GM12878 (cell line): ENCODE measurements around the gene SOX5. TPM values are rescaled to one million over a fixed set of nuclear protein-coding genes. Genes with fewer than 3 reads are reported as not detected.

ENCODE experiments used
- ATAC-seq: fragments of 200-7000 bp; cut with Tn5 transposase; 3 replicates; pipeline ENCODE4 v1.9.1; 2020; ENCODE audit warnings: mild to moderate bottlenecking, moderate library complexity
- BruUV-seq: library from RNA; stranded (reverse); fragments of 400-500 nt; replicated peaks from 2 replicates; lab custom pipeline; 2021; lab: Mats Ljungman, UMichigan
- CTCF ChIA-PET: fragments of 300-600 bp; sonication (Branson Sonifier 250); formaldehyde crosslinking; extraction: SDS; loops from one replicate; lab custom pipeline; 2021; ENCODE audit warnings: inconsistent platforms; lab: Yijun Ruan, JAX
- POLR2A ChIA-PET: fragments of 350-600 bp; formaldehyde crosslinking; extraction: SDS; loops from one replicate; lab custom pipeline; 2021; ENCODE audit warnings: inconsistent platforms; lab: Charles Lee
- RAD21 ChIA-PET: fragments of 300-600 bp; sonication (Branson Sonifier 250); formaldehyde crosslinking; loops from one replicate; lab custom pipeline; 2023; ENCODE audit warnings: antibody characterized with exemption; ENCODE audit not compliant: unreplicated experiment; lab: Charles Lee
- SMC1A ChIA-PET: fragments of 300-600 bp; sonication (Branson Sonifier 250); formaldehyde crosslinking; loops from one replicate; lab custom pipeline; 2023; ENCODE audit not compliant: unreplicated experiment, uncharacterized antibody; lab: Charles Lee
- DNase-seq: peaks from one replicate; pipeline ENCODE4 v3.0.0-alpha.2; 2011; ENCODE audit warnings: low read depth, low spot score
- FAIRE-seq: peaks from 3 replicates; lab custom pipeline; 2011; peaks lifted over from hg19 to GRCh38; lab: Jason Lieb, UNC
- H2AFZ ChIP-seq: 2 replicates; pipeline ENCODE4 v1.6.0; 2011; ENCODE audit warnings: low read depth, low read length, control low read depth; ENCODE audit not compliant: control insufficient read depth
- H3K27ac ChIP-seq: 2 replicates; pipeline ENCODE4 v1.5.1; 2011; ENCODE audit warnings: control low read depth; ENCODE audit not compliant: control insufficient read depth, insufficient read depth
- H3K27me3 ChIP-seq, 2 experiments: replicated peaks in 1 of 2; 2 replicates each; pipeline versions ENCODE4 v1.6.0 to v1.6.1; 2011; ENCODE audit warnings: low read length in 1 of 2; ENCODE audit not compliant: control insufficient read depth in 2 of 2, insufficient read depth in 2 of 2
- H3K36me3 ChIP-seq, 2 experiments: 2 replicates each; pipeline ENCODE4 v1.5.1; 2011; ENCODE audit warnings: low read length in 1 of 2; ENCODE audit not compliant: control insufficient read depth in 2 of 2, insufficient read depth in 2 of 2
- H3K4me1 ChIP-seq: 2 replicates; pipeline ENCODE4 v1.6.1; 2011; ENCODE audit warnings: mild to moderate bottlenecking, low read length, moderate library complexity, mixed read lengths; ENCODE audit not compliant: control insufficient read depth, insufficient read depth
- H3K4me2 ChIP-seq: 2 replicates; pipeline ENCODE4 v1.6.0; 2011; ENCODE audit warnings: control low read depth; ENCODE audit not compliant: control insufficient read depth, insufficient read depth
- H3K4me3 ChIP-seq: fragments of 200-600 bp; sonication (generic); 2 replicates; pipeline ENCODE4 v1.5.1; 2016
- H3K79me2 ChIP-seq: 2 replicates; pipeline ENCODE4 v1.6.0; 2011; ENCODE audit warnings: low read length; ENCODE audit not compliant: control insufficient read depth, insufficient read depth
- H3K9ac ChIP-seq: 2 replicates; pipeline ENCODE4 v1.8.0; 2011; ENCODE audit warnings: low read length, control low read depth, mixed read lengths; ENCODE audit not compliant: control insufficient read depth, insufficient read depth
- H3K9me3 ChIP-seq: replicated peaks from 3 replicates; pipeline ENCODE4 v1.5.1; 2011; ENCODE audit warnings: mild to moderate bottlenecking, low read length; ENCODE audit not compliant: control insufficient read depth, insufficient read depth
- H4K20me1 ChIP-seq: 2 replicates; pipeline ENCODE4 v1.6.0; 2011; ENCODE audit not compliant: control insufficient read depth, insufficient read depth
- BRCA1 ChIP-seq: IDR thresholded peaks from 2 replicates; pipeline ENCODE4 v1.6.1; 2011; ENCODE audit warnings: low read depth, low read length, improper control_type of control experiment
- CBFB ChIP-seq: IDR thresholded peaks from 2 replicates; pipeline ENCODE4 v1.6.1; 2016; ENCODE audit warnings: antibody characterized with exemption, low read depth
- DPF2 ChIP-seq: fragments of 450-650 bp; IDR thresholded peaks from 2 replicates; pipeline ENCODE4 v1.6.1; 2017; ENCODE audit warnings: mild to moderate bottlenecking
- EGR1 ChIP-seq, 2 experiments: IDR thresholded peaks; 1 replicate in 1 of 2; 2 replicates in 1 of 2; pipeline ENCODE4 v1.6.1; 2011 to 2012; ENCODE audit warnings: low read depth in 2 of 2, low read length in 2 of 2, borderline replicate concordance in 1 of 2, mild to moderate bottlenecking in 1 of 2, moderate library complexity in 1 of 2
- HDAC2 ChIP-seq: fragments of 200-600 bp; sonication (generic); IDR thresholded peaks from 2 replicates; pipeline ENCODE4 v1.6.1; 2017
- MYC ChIP-seq: IDR thresholded peaks from 2 replicates; pipeline ENCODE4 v1.6.1; 2011; ENCODE audit warnings: mild to moderate bottlenecking, low read length, moderate library complexity, inconsistent platforms; ENCODE audit not compliant: insufficient read depth, insufficient replicate concordance, insufficient read length, severe bottlenecking
- NKRF ChIP-seq: fragments of 450-650 bp; conservative IDR thresholded peaks from 2 replicates; pipeline ENCODE4 v1.6.1; 2017; ENCODE audit warnings: mild to moderate bottlenecking, moderate library complexity
- NR2F1 ChIP-seq: fragments of 450-650 bp; conservative IDR thresholded peaks from 2 replicates; pipeline ENCODE4 v1.6.1; 2017; ENCODE audit warnings: mild to moderate bottlenecking
- RAD51 ChIP-seq: fragments of 450-650 bp; IDR thresholded peaks from 2 replicates; pipeline ENCODE4 v1.6.1; 2016; ENCODE audit warnings: moderate library complexity, mild to moderate bottlenecking, inconsistent platforms
- STAT3 ChIP-seq: IDR thresholded peaks from 2 replicates; pipeline ENCODE4 v1.6.1; 2011; ENCODE audit warnings: low read depth, low read length, improper control_type of control experiment
- SUPT20H ChIP-seq: IDR thresholded peaks from 2 replicates; pipeline ENCODE4 v1.6.1; 2011; ENCODE audit warnings: low read depth, mild to moderate bottlenecking, low read length, moderate library complexity, borderline replicate concordance; ENCODE audit not compliant: control insufficient read depth
- TARDBP ChIP-seq: IDR thresholded peaks from 2 replicates; pipeline ENCODE4 v1.6.1; 2016; ENCODE audit warnings: borderline replicate concordance
- TCF12 ChIP-seq: IDR thresholded peaks from 2 replicates; pipeline ENCODE4 v1.6.1; 2011; ENCODE audit warnings: low read depth, mild to moderate bottlenecking, low read length
- USF2 ChIP-seq: IDR thresholded peaks from 2 replicates; pipeline ENCODE4 v1.6.1; 2011; ENCODE audit warnings: low read depth, low read length, improper control_type of control experiment, borderline replicate concordance
- ZBTB4 ChIP-seq: fragments of 450-650 bp; formaldehyde crosslinking; IDR thresholded peaks from 2 replicates; pipeline ENCODE4 v1.4.0; 2022; ENCODE audit warnings: mild to moderate bottlenecking, moderate library complexity
- ZNF622 ChIP-seq: fragments of 450-650 bp; IDR thresholded peaks from 2 replicates; pipeline ENCODE4 v1.6.1; 2017; ENCODE audit warnings: mild to moderate bottlenecking, inconsistent platforms
- WGBS: methylation state at CpG from one replicate; pipeline ENCODE4 v1.1.6; 2016; ENCODE audit warnings: low lambda C conversion rate; ENCODE audit not compliant: insufficient replicate concordance, insufficient coverage; ENCODE audit errors: missing lambda C conversion rate; 5-methylcytosine and 5-hydroxymethylcytosine counted together
- in situ Hi-C: fragments of 300-500 bp; cut with MboI; formaldehyde crosslinking; loops from 9 replicates; pipeline ENCODE4 v1.14.3; 2018; ENCODE audit warnings: mixed read lengths
- intact Hi-C: fragments of 100-400 bp; cut with micrococcal nuclease; formaldehyde crosslinking; loops from one replicate; pipeline ENCODE4 v1.14.2; 2022; ENCODE audit not compliant: unreplicated experiment
- polyA plus RNA-seq, 11 experiments: library from polyadenylated mRNA; depleted of rRNA in 4 of 11; unstranded in 6 of 11; stranded (reverse) in 5 of 11; fragments of >200 nt; fragmentation: Nextera tagmentation in 4 of 11; fragmentation: Illumina TruSeq in 1 of 11; extraction: Ambion mirVana in 4 of 11; extraction: Trizol in 1 of 11; gene quantifications; 1 replicate in 1 of 11; 2 replicates in 10 of 11; pipeline versions ENCODE4 v1.2.1 to v1.2.3, GENCODE V29; 2011 to 2016; ENCODE audit warnings: inconsistent platforms in 2 of 11, missing spikeins in 2 of 11, low read depth in 1 of 11
- total RNA-seq, 4 experiments: library from RNA; depleted of rRNA in 3 of 4; stranded (reverse); fragments of >200 nt in 3 of 4; fragmentation: Illumina TruSeq in 1 of 4; extraction: Trizol in 1 of 4; gene quantifications; 2 replicates each; pipeline versions ENCODE4 v1.2.1 to v1.2.3, GENCODE V29; 2013 to 2021
- TF ChIP-seq, protein P1 (sequence below): fragments of 450-650 bp; IDR thresholded peaks from 2 replicates; pipeline ENCODE4 v1.6.1; 2014; ENCODE audit warnings: mild to moderate bottlenecking

SOX5 gene
- total and polyA plus RNA-seq, 10 of the 15 experiments (the other 5 are each of a cell fraction or from before 2014, with no cell fraction given) = 0.08 to 1.0 (median 0.24) TPM

- TF ChIP-seq, protein P1, sequence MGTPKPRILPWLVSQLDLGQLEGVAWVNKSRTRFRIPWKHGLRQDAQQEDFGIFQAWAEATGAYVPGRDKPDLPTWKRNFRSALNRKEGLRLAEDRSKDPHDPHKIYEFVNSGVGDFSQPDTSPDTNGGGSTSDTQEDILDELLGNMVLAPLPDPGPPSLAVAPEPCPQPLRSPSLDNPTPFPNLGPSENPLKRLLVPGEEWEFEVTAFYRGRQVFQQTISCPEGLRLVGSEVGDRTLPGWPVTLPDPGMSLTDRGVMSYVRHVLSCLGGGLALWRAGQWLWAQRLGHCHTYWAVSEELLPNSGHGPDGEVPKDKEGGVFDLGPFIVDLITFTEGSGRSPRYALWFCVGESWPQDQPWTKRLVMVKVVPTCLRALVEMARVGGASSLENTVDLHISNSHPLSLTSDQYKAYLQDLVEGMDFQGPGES = no peak
- no peak for TF ChIP-seq TARDBP
- TF ChIP-seq, all 136 proteins: peak for 0
These were observed 198.5 kb downstream of the SOX5 start (continued) for GRCh38 chr12:23750923-23751322.

- Histone ChIP-seq H4K20me1 (no peaks in the 10 kb centered on the region), H3K4me3 (no peak overlapping the region), H2AFZ (no peak overlapping the region), H3K9ac (no peak overlapping the region), H3K9me3 (no peaks in the 10 kb centered on the region), H3K79me2 (no peaks in the 10 kb centered on the region), H3K4me2 (no peak overlapping the region), H3K27ac (no peak overlapping the region), H3K4me1 (no peaks in the 10 kb centered on the region), H3K27me3 (no peaks in the 10 kb centered on the region), H3K36me3 (no peaks in the 10 kb centered on the region)
- FAIRE-seq (no peak), DNase-seq (no peak), ATAC-seq (no peak)
- ChIA-PET CTCF (no interaction called here), RAD21 (no interaction called here), POLR2A (no interaction called here), SMC1A (no interaction called here)
- no TSS peak for BruUV-seq
- intact Hi-C loops (no loop called here), in situ Hi-C loops (no loop called here)
- WGBS = 57% methylated on average over 3 of the region's 3 CpGs
- no peak for TF ChIP-seq RAD51
- no peak for TF ChIP-seq ZBTB4 (CRISPR knock-in tag)
- TF ChIP-seq SUPT20H = no peak
- TF ChIP-seq ZNF622 = no peak
- TF ChIP-seq TCF12 = no peak
- TF ChIP-seq STAT3 = no peak
- TF ChIP-seq MYC = no peak
- no peak for TF ChIP-seq DPF2
- no peak for TF ChIP-seq CBFB
- TF ChIP-seq HDAC2 = no peak
- TF ChIP-seq USF2 = no peak
- no peak for TF ChIP-seq NKRF
- TF ChIP-seq EGR1 (IDR thresholded peaks at IDR 0.05; ENCODE audit: borderline replicate concordance in 1 of 2, low read depth in 2 of 2, low read length in 2 of 2) = no peak
- TF ChIP-seq BRCA1 = no peak
- no peak for TF ChIP-seq NR2F1
These were observed 204.8 kb downstream of the SOX5 start for GRCh38 chr12:23744696-23745095.
